H1 (cell line): ENCODE data around the gene PLEK. TPM values are rescaled to one million over a fixed set of nuclear protein-coding genes. Genes with fewer than 3 reads are reported as not detected.

ENCODE experiments used
- CTCF ChIA-PET: fragments of 300-600 bp; sonication (Branson Sonifier 250); formaldehyde crosslinking; loops from one replicate; lab custom pipeline; 2021; ENCODE audit not compliant: partially characterized antibody; lab: Charles Lee
- POLR2A ChIA-PET: fragments of 300-600 bp; sonication (Branson Sonifier 250); formaldehyde crosslinking; loops from one replicate; lab custom pipeline; 2021; ENCODE audit warnings: inconsistent platforms; ENCODE audit not compliant: partially characterized antibody; lab: Charles Lee
- DNase-seq, 2 experiments: peaks; one replicate each; pipeline versions ENCODE4 v3.0.0 to v3.0.0-alpha.2; 2010 to 2022; ENCODE audit warnings: low spot score in 2 of 2, low read depth in 1 of 2, mixed read lengths in 1 of 2
- FAIRE-seq: peaks from 2 replicates; lab custom pipeline; 2011; peaks lifted over from hg19 to GRCh38; lab: Jason Lieb, UNC
- H2AFZ ChIP-seq: 2 replicates; pipeline ENCODE4 v1.8.1; 2012; ENCODE audit warnings: low read length, inconsistent platforms
- H2AK5ac ChIP-seq: 2 replicates; pipeline ENCODE4 v1.6.1; 2013; ENCODE audit warnings: low read depth, low read length
- H2BK120ac ChIP-seq: replicated peaks from 2 replicates; pipeline ENCODE3; 2013; ENCODE audit warnings: low read depth, low read length, inconsistent platforms
- H2BK12ac ChIP-seq: 2 replicates; pipeline ENCODE4 v1.6.1; 2013; ENCODE audit warnings: low read depth, low read length
- H2BK15ac ChIP-seq: 2 replicates; pipeline ENCODE4 v1.6.1; 2013; ENCODE audit warnings: low read length
- H2BK20ac ChIP-seq: 2 replicates; pipeline ENCODE4 v1.6.1; 2013; ENCODE audit warnings: low read length
- H2BK5ac ChIP-seq: 2 replicates; pipeline ENCODE4 v1.6.1; 2013; ENCODE audit warnings: low read depth, low read length
- H3K14ac ChIP-seq: 2 replicates; pipeline ENCODE4 v1.6.1; 2013; ENCODE audit warnings: inconsistent platforms; ENCODE audit not compliant: insufficient read length
- H3K18ac ChIP-seq: 2 replicates; pipeline ENCODE4 v1.6.1; 2013; ENCODE audit warnings: low read length; ENCODE audit errors: extremely low read depth
- H3K23ac ChIP-seq: 2 replicates; pipeline ENCODE4 v1.6.1; 2013; ENCODE audit warnings: inconsistent platforms; ENCODE audit not compliant: insufficient read length
- H3K23me2 ChIP-seq: 2 replicates; pipeline ENCODE4 v1.6.1; 2013; ENCODE audit warnings: low read depth, low read length
- H3K27ac ChIP-seq: 2 replicates; pipeline ENCODE4 v1.6.1; 2011; ENCODE audit warnings: low read depth, low read length, inconsistent platforms
- H3K27me3 ChIP-seq, 4 experiments: replicated peaks in 1 of 4; 1 replicate in 1 of 4; 2 replicates in 3 of 4; pipeline versions ENCODE4 v1.6.1 to v1.8.1; 2011 to 2013; ENCODE audit warnings: low read length in 3 of 4, mild to moderate bottlenecking in 3 of 4, inconsistent platforms in 2 of 4, mixed read lengths in 2 of 4, moderate library complexity in 1 of 4; ENCODE audit not compliant: control insufficient read depth in 3 of 4, insufficient read depth in 3 of 4; ENCODE audit errors: extremely low read depth in 1 of 4
- H3K36me3 ChIP-seq, 4 experiments: 2 replicates each; pipeline versions ENCODE4 v1.6.1 to v1.8.1; 2011 to 2013; ENCODE audit warnings: mild to moderate bottlenecking in 4 of 4, low read length in 3 of 4, moderate library complexity in 2 of 4, control low read depth in 1 of 4, inconsistent platforms in 1 of 4; ENCODE audit not compliant: insufficient read depth in 4 of 4, control insufficient read depth in 2 of 4
- H3K4ac ChIP-seq: replicated peaks from 2 replicates; pipeline ENCODE3; 2013; ENCODE audit warnings: low read length, low read depth, mixed read lengths, inconsistent platforms; ENCODE audit not compliant: insufficient read length
- H3K4me1 ChIP-seq, 4 experiments: replicated peaks in 1 of 4; 1 replicate in 1 of 4; 2 replicates in 3 of 4; pipeline versions ENCODE4 v1.6.1 to v1.8.1; 2011 to 2013; ENCODE audit warnings: low read length in 3 of 4, inconsistent platforms in 2 of 4, mixed read lengths in 1 of 4; ENCODE audit not compliant: insufficient read depth in 4 of 4, control insufficient read depth in 3 of 4
- H3K4me2 ChIP-seq, 2 experiments: 2 replicates each; pipeline versions ENCODE4 v1.6.1 to v1.8.1; 2011 to 2013; ENCODE audit warnings: low read depth in 2 of 2, low read length in 2 of 2, control low read depth in 1 of 2, inconsistent platforms in 1 of 2, mild to moderate bottlenecking in 1 of 2; ENCODE audit not compliant: insufficient read depth in 1 of 2
- H3K4me3 ChIP-seq, 4 experiments: fragments of 200-600, 300-600 bp in 1 of 4; sonication (generic), shearing (Covaris generic), sonication (Bioruptor Twin) in 1 of 4; 2 replicates each; pipeline versions ENCODE4 v1.5.1 to v1.8.1; 2011 to 2016; ENCODE audit warnings: low read length in 4 of 4, low read depth in 3 of 4, control low read depth in 2 of 4, inconsistent platforms in 2 of 4, mild to moderate bottlenecking in 2 of 4, mixed read lengths in 1 of 4, moderate library complexity in 1 of 4; ENCODE audit not compliant: insufficient read depth in 2 of 4; ENCODE audit errors: extremely low read depth in 1 of 4
- H3K56ac ChIP-seq: replicated peaks from 2 replicates; pipeline ENCODE3; 2013; ENCODE audit warnings: low read depth, mild to moderate bottlenecking, mixed read lengths, low read length, inconsistent platforms; ENCODE audit not compliant: insufficient read length
- H3K79me1 ChIP-seq: 2 replicates; pipeline ENCODE4 v1.6.1; 2013; ENCODE audit warnings: low read depth, low read length, control low read depth
- H3K79me2 ChIP-seq, 2 experiments: 2 replicates each; pipeline versions ENCODE4 v1.6.1 to v1.8.1; 2012 to 2013; ENCODE audit warnings: low read length in 2 of 2, mild to moderate bottlenecking in 2 of 2, inconsistent platforms in 1 of 2; ENCODE audit not compliant: insufficient read depth in 2 of 2, control insufficient read depth in 1 of 2
- H3K9ac ChIP-seq, 4 experiments: replicated peaks in 1 of 4; 1 replicate in 1 of 4; 2 replicates in 3 of 4; pipeline versions ENCODE4 v1.6.1 to v1.8.1; 2011 to 2013; ENCODE audit warnings: low read depth in 3 of 4, low read length in 3 of 4, control low read depth in 2 of 4, mild to moderate bottlenecking in 2 of 4, moderate library complexity in 2 of 4, inconsistent platforms in 1 of 4; ENCODE audit errors: extremely low read depth in 1 of 4
- H3K9me3 ChIP-seq, 2 experiments: 2 replicates each; pipeline versions ENCODE4 v1.6.1 to v1.8.1; 2012 to 2013; ENCODE audit warnings: mild to moderate bottlenecking in 2 of 2, moderate library complexity in 2 of 2, control low read depth in 1 of 2, inconsistent platforms in 1 of 2, low read depth in 1 of 2, low read length in 1 of 2, mixed read lengths in 1 of 2; ENCODE audit not compliant: insufficient read depth in 2 of 2
- H4K20me1 ChIP-seq, 2 experiments: replicated peaks in 1 of 2; 2 replicates each; pipeline versions ENCODE3 to v1.8.1; 2011 to 2013; ENCODE audit warnings: inconsistent platforms in 2 of 2, low read length in 2 of 2, mild to moderate bottlenecking in 1 of 2; ENCODE audit not compliant: insufficient read depth in 2 of 2, control insufficient read depth in 1 of 2
- H4K5ac ChIP-seq: 2 replicates; pipeline ENCODE4 v1.6.1; 2013; ENCODE audit warnings: low read length, low read depth, mixed read lengths, inconsistent platforms; ENCODE audit not compliant: insufficient read length
- H4K8ac ChIP-seq: 2 replicates; pipeline ENCODE4 v1.8.0; 2013; ENCODE audit warnings: mild to moderate bottlenecking, moderate library complexity, low read length, inconsistent platforms; ENCODE audit not compliant: insufficient read depth; ENCODE audit errors: extremely low read depth
- H4K91ac ChIP-seq: replicated peaks from 2 replicates; pipeline ENCODE3; 2013; ENCODE audit warnings: low read length, mixed read lengths, inconsistent platforms; ENCODE audit not compliant: insufficient read length
- CHD2 ChIP-seq: IDR thresholded peaks from 2 replicates; pipeline ENCODE4 v1.6.1; 2012; ENCODE audit warnings: low read length, improper control_type of control experiment
- E2F6 ChIP-seq: IDR thresholded peaks from 2 replicates; pipeline ENCODE4 v1.6.1; 2012; ENCODE audit warnings: inconsistent platforms
- POLR2AphosphoS5 ChIP-seq: IDR thresholded peaks from 2 replicates; pipeline ENCODE4 v1.6.1; 2011; ENCODE audit warnings: low read depth, low read length
- RXRA ChIP-seq: IDR thresholded peaks from 2 replicates; pipeline ENCODE4 v1.6.1; 2011; ENCODE audit warnings: low read depth, mild to moderate bottlenecking, low read length, moderate library complexity; ENCODE audit not compliant: insufficient read depth
- WGBS, 2 experiments: shearing (Covaris generic) in 1 of 2; methylation state at CpG; one replicate each; pipeline versions ENCODE4 v1.1.6 to v1.1.7; 2013 to 2015; ENCODE audit warnings: low lambda C conversion rate in 2 of 2, mixed read lengths in 2 of 2, inconsistent platforms in 1 of 2, low coverage in 1 of 2, missing lambda C conversion rate in 1 of 2; ENCODE audit not compliant: insufficient replicate concordance in 2 of 2, insufficient coverage in 1 of 2, insufficient read length in 1 of 2; ENCODE audit errors: extremely low coverage in 1 of 2, missing lambda C conversion rate in 1 of 2; 5-methylcytosine and 5-hydroxymethylcytosine counted together
- polyA plus RNA-seq, 7 experiments: library from polyadenylated mRNA; depleted of rRNA in 3 of 7; stranded (reverse) in 5 of 7; unstranded in 2 of 7; fragments of >200 nt in 5 of 7; fragments of 200-250 nt in 2 of 7; gene quantifications; 1 replicate in 5 of 7; 2 replicates in 1 of 7; 4 replicates in 1 of 7; pipeline versions ENCODE4 v1.2.1 to v1.2.3, GENCODE V29; 2011 to 2013; ENCODE audit warnings: missing spikeins in 2 of 7, mixed read lengths in 2 of 7
- total RNA-seq: library from RNA; stranded (reverse); fragmentation: NEBNext Ultra II Directional; extraction: Animal tissue kit (Norgen Biotek cat#: 25700); gene quantifications from 2 replicates; pipeline ENCODE4 v1.2.1, GENCODE V29; 2021

The PLEK gene
- total and polyA plus RNA-seq, 2 of the 8 experiments (the other 6 are each of a cell fraction or from before 2014, with no cell fraction given) = not detected

GRCh38 chr2:68387408-68388350 is 22.6 kb downstream of the PLEK start:
- H3K18ac ChIP-seq = no peak overlapping the region
- H2AFZ ChIP-seq = no peak overlapping the region
- no peak overlapping the region for H3K14ac ChIP-seq
- POLR2A ChIA-PET = no interaction called here
- H2BK12ac ChIP-seq = no peak overlapping the region
- H3K4me1 ChIP-seq = no peaks in the 10 kb centered on the region
- DNase-seq (no peak), FAIRE-seq (no peak)
- no peak overlapping the region for H3K4me3 ChIP-seq
- TF ChIP-seq RXRA (no peak), POLR2AphosphoS5 (no peak), E2F6 (no peak), CHD2 (no peak)
- no peak overlapping the region for H3K27ac ChIP-seq
- H3K23me2 ChIP-seq = no peaks in the 10 kb centered on the region; the same call in 1 of the 2 replicates
- no peaks in the 10 kb centered on the region for H3K9me3 ChIP-seq
- no peak overlapping the region for H3K4me2 ChIP-seq
- no peak overlapping the region for H4K8ac ChIP-seq
- no peak overlapping the region for H3K9ac ChIP-seq
- H3K79me2 ChIP-seq = no peaks in the 10 kb centered on the region
- no peaks in the 10 kb centered on the region for H3K36me3 ChIP-seq
- H2BK15ac ChIP-seq = no peak overlapping the region
- WGBS, 2 experiments = 79% methylated on average over 5 of the region's 5 CpGs; no CpG with 5 or more reads in 1 of the 2 experiments
- H3K4ac ChIP-seq = no peak overlapping the region
- H2BK120ac ChIP-seq = no peak overlapping the region
- no peaks in the 10 kb centered on the region for H3K27me3 ChIP-seq
- no peak overlapping the region for H2BK5ac ChIP-seq
- H2AK5ac ChIP-seq = no peak overlapping the region
- H4K91ac ChIP-seq = no peak overlapping the region
- no peak overlapping the region for H3K56ac ChIP-seq
- H3K79me1 ChIP-seq = no peaks in the 10 kb centered on the region
- CTCF ChIA-PET = no interaction called here
- no peak overlapping the region for H2BK20ac ChIP-seq
- H4K20me1 ChIP-seq = no peaks in the 10 kb centered on the region
- H4K5ac ChIP-seq = no peak overlapping the region
- no peak overlapping the region for H3K23ac ChIP-seq
